HCT116 (cell line): Measurements from ENCODE around the gene LIPM. TPM values are rescaled to one million over a fixed set of nuclear protein-coding genes. Genes with fewer than 3 reads are reported as not detected.

Experiments used
- ATAC-seq: fragments of 200-7000 bp; cut with Tn5 transposase; 2 replicates; pipeline ENCODE4 v1.9.1; 2020; ENCODE audit warnings: mild to moderate bottlenecking, moderate library complexity
- BruUV-seq: library from RNA; stranded (reverse); fragments of 400-500 nt; replicated peaks from 2 replicates; lab custom pipeline; 2021; lab: Mats Ljungman, UMichigan
- CTCF ChIA-PET: fragments of 300-600 bp; sonication (Branson Sonifier 250); formaldehyde crosslinking; loops from one replicate; lab custom pipeline; 2021; ENCODE audit warnings: antibody characterized with exemption; lab: Charles Lee
- POLR2A ChIA-PET: fragments of 300-600, 350-600 bp; sonication (Branson Sonifier 250); formaldehyde crosslinking; loops from one replicate; lab custom pipeline; 2021; ENCODE audit warnings: antibody characterized with exemption; lab: Charles Lee
- RAD21 ChIA-PET, 2 experiments: fragments of 300-600 bp; sonication (Branson Sonifier 250); formaldehyde crosslinking; loops; one replicate each; lab custom pipeline; 2023; ENCODE audit warnings: low total read pairs in 2 of 2; ENCODE audit not compliant: uncharacterized antibody in 2 of 2, unreplicated experiment in 2 of 2, low non-redundant PET in 1 of 2; lab: Charles Lee
- DNase-seq: peaks from one replicate; pipeline ENCODE4 v3.0.0-alpha.2; 2010; ENCODE audit warnings: low read depth, low spot score
- H2AFZ ChIP-seq: fragments of 200-600 bp; shearing (Covaris generic), sonication (generic); 2 replicates; pipeline ENCODE4 v1.6.1; 2017; ENCODE audit warnings: low read depth, mixed run types, mixed read lengths, antibody characterized with exemption, low read length; ENCODE audit not compliant: poor library complexity, severe bottlenecking
- H3K27ac ChIP-seq: 2 replicates; pipeline ENCODE4 v1.5.1; 2012; ENCODE audit warnings: low read depth, low read length
- H3K27me3 ChIP-seq: fragments of 200-600 bp; sonication (generic); 2 replicates; pipeline ENCODE4 v1.6.1; 2016; ENCODE audit warnings: mixed run types, low read length, mixed read lengths; ENCODE audit not compliant: insufficient read depth
- H3K36me3 ChIP-seq, 2 experiments: fragments of 200-500 bp in 1 of 2; fragments of 200-600 bp in 1 of 2; sonication (Bioruptor generic) in 1 of 2; sonication (generic) in 1 of 2; 2 replicates each; pipeline versions ENCODE4 v1.5.1 to v1.6.1; 2014 to 2016; ENCODE audit warnings: low read length in 2 of 2, inconsistent platforms in 1 of 2, mixed read lengths in 1 of 2, mixed run types in 1 of 2; ENCODE audit not compliant: insufficient read depth in 2 of 2, control insufficient read depth in 1 of 2
- H3K4me1 ChIP-seq, 2 experiments: fragments of 200-600 bp in 1 of 2; sonication (generic) in 1 of 2; 2 replicates each; pipeline versions ENCODE4 v1.5.1 to v1.6.1; 2012 to 2017; ENCODE audit warnings: low read length in 2 of 2, inconsistent platforms in 1 of 2, mild to moderate bottlenecking in 1 of 2, mixed read lengths in 1 of 2, mixed run types in 1 of 2, moderate library complexity in 1 of 2; ENCODE audit not compliant: insufficient read depth in 2 of 2, control insufficient read depth in 1 of 2
- H3K4me2 ChIP-seq: fragments of 200-600 bp; sonication (generic); 2 replicates; pipeline ENCODE4 v1.6.1; 2017; ENCODE audit warnings: mixed run types, low read length, mixed read lengths
- H3K4me3 ChIP-seq, 2 experiments: fragments of 200-600 bp in 1 of 2; sonication (generic) in 1 of 2; replicated peaks in 1 of 2; 2 replicates each; pipeline ENCODE4 v1.5.1; 2011 to 2016; ENCODE audit warnings: low read length in 2 of 2, control low read depth in 1 of 2, low read depth in 1 of 2, mild to moderate bottlenecking in 1 of 2, mixed read lengths in 1 of 2, mixed run types in 1 of 2
- H3K79me2 ChIP-seq: fragments of 200-600 bp; sonication (generic); 2 replicates; pipeline ENCODE4 v1.6.1; 2017; ENCODE audit warnings: mild to moderate bottlenecking, mixed run types, low read length, moderate library complexity, mixed read lengths; ENCODE audit not compliant: insufficient read depth
- H3K9ac ChIP-seq: fragments of 200-600 bp; sonication (generic); 2 replicates; pipeline ENCODE4 v1.6.1; 2016; ENCODE audit warnings: low read length, mixed read lengths
- H3K9me2 ChIP-seq: fragments of 200-600 bp; sonication (generic), shearing (Covaris generic); 2 replicates; pipeline ENCODE4 v1.6.1; 2017; ENCODE audit warnings: mixed run types, mild to moderate bottlenecking, moderate library complexity; ENCODE audit not compliant: insufficient read depth
- H3K9me3 ChIP-seq, 2 experiments: fragments of 200-500 bp in 1 of 2; fragments of 200-600 bp in 1 of 2; sonication (Bioruptor generic) in 1 of 2; sonication (generic) in 1 of 2; 2 replicates each; pipeline ENCODE4 v1.6.1; 2014 to 2017; ENCODE audit warnings: low read length in 2 of 2, mixed read lengths in 2 of 2, inconsistent platforms in 1 of 2, low read depth in 1 of 2, mild to moderate bottlenecking in 1 of 2, mixed run types in 1 of 2, moderate library complexity in 1 of 2; ENCODE audit not compliant: control insufficient read depth in 1 of 2, insufficient read depth in 1 of 2
- H4K20me1 ChIP-seq: fragments of 200-600 bp; sonication (generic), shearing (Covaris generic); 2 replicates; pipeline ENCODE4 v1.6.1; 2017; ENCODE audit warnings: mixed run types, mild to moderate bottlenecking, moderate library complexity; ENCODE audit not compliant: insufficient read depth
- POLR2A ChIP-seq: IDR thresholded peaks from 2 replicates; pipeline ENCODE4 v1.7.0; 2011; ENCODE audit warnings: borderline replicate concordance; ENCODE audit not compliant: insufficient read depth, insufficient read length; ENCODE audit errors: extremely low read depth
- SIN3A ChIP-seq: IDR thresholded peaks from 2 replicates; pipeline ENCODE4 v1.6.1; 2012; ENCODE audit warnings: low read depth
- intact Hi-C: fragments of 100-400 bp; cut with micrococcal nuclease; formaldehyde crosslinking; loops from 2 replicates; pipeline ENCODE4 v1.10.0; 2022
- total RNA-seq: library from RNA; stranded (reverse); gene quantifications from one replicate; pipeline ENCODE4 v1.2.1, GENCODE V29; 2021; ENCODE audit not compliant: unreplicated experiment
- TF ChIP-seq, protein P1 (sequence below): IDR thresholded peaks from 2 replicates; pipeline ENCODE4 v1.6.1; 2012

LIPM gene
- total RNA-seq, 1 experiment from 2014 or later = not detected

- DNase-seq (no peak), ATAC-seq (no peak)
- Histone ChIP-seq H3K9me3 (no peaks in the 10 kb centered on the region), H2AFZ (no peak overlapping the region), H3K9me2 (no peaks in the 10 kb centered on the region), H3K4me2 (no peak overlapping the region), H3K4me3 (no peak overlapping the region), H4K20me1 (no peaks in the 10 kb centered on the region), H3K4me1 (peaks cover 3 to 13% of the 10 kb centered on the region in 2 experiments; a peak in 1 of 4 replicates), H3K36me3 (no peaks in the 10 kb centered on the region), H3K27me3 (no peaks in the 10 kb centered on the region), H3K27ac (no peak overlapping the region), H3K9ac (no peak overlapping the region), H3K79me2 (no peaks in the 10 kb centered on the region)
- no TSS peak for BruUV-seq
- TF ChIP-seq, protein P1, sequence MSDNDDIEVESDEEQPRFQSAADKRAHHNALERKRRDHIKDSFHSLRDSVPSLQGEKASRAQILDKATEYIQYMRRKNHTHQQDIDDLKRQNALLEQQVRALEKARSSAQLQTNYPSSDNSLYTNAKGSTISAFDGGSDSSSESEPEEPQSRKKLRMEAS = no peak
- RAD21 ChIA-PET = no interaction called here
- intact Hi-C loops = no loop called here
- POLR2A ChIA-PET = no interaction called here
- CTCF ChIA-PET = interaction anchor here (1.2 kb wide), 1 partner anchor 268 kb away, joined by 3 read pairs; no protein-coding TSS in a partner anchor
Measured at GRCh38 chr10:88833156-88833555, 30.6 kb downstream of the LIPM start.

DNA sequence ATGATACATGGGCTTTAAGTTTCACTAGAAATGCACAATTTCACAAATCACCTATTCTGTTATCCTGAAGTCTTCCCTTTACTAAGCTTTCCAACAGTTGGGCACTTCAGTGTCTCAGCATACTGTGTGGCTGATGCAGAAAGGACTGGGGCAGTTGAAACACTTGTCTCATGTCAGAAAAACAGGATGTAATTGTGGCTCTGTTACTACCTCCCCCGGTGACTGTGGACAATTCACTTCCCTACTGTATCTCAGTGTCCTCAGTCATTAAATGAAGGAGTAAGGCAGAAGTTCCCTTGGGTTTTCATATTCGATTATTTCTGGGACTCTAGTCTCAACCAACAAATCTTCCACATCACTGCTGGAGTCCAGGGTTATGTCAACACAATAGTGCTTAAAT is 31.2 kb downstream of the LIPM start:
- Histone ChIP-seq H3K4me2 (no peak overlapping the region), H3K36me3 (no peaks in the 10 kb centered on the region), H3K9me2 (no peaks in the 10 kb centered on the region), H3K27me3 (no peaks in the 10 kb centered on the region), H3K27ac (no peak overlapping the region), H3K4me1 (peaks cover 0 to 8% of the 10 kb centered on the region in 2 experiments; a peak in 1 of 4 replicates), H3K79me2 (no peaks in the 10 kb centered on the region), H3K9me3 (no peaks in the 10 kb centered on the region), H2AFZ (no peak overlapping the region), H3K4me3 (no peak overlapping the region), H3K9ac (no peak overlapping the region), H4K20me1 (no peaks in the 10 kb centered on the region)
- CTCF ChIA-PET = interaction anchor here (2.5 to 4.1 kb wide), 2 partner anchors 99 to 269 kb away, joined by 26 to 148 read pairs; no protein-coding TSS in a partner anchor
- intact Hi-C loops = loop anchor here (2.0 kb wide), 2 partner anchors 153 to 383 kb away; no protein-coding TSS in a partner anchor
- ATAC-seq = no peak
- no peak for TF ChIP-seq SIN3A
- TF ChIP-seq POLR2A = no peak
- no peak for DNase-seq
- RAD21 ChIA-PET = no interaction called here
- POLR2A ChIA-PET = no interaction called here
- no TSS peak for BruUV-seq
